ENCODE measurements around the gene SLC25A51.
"Not testable (repeated sequence)": the region's sequence is repeated elsewhere in the genome, so short reads cannot be mapped to it uniquely, and the experiment has no call there.

The SLC25A51 gene

DNA sequence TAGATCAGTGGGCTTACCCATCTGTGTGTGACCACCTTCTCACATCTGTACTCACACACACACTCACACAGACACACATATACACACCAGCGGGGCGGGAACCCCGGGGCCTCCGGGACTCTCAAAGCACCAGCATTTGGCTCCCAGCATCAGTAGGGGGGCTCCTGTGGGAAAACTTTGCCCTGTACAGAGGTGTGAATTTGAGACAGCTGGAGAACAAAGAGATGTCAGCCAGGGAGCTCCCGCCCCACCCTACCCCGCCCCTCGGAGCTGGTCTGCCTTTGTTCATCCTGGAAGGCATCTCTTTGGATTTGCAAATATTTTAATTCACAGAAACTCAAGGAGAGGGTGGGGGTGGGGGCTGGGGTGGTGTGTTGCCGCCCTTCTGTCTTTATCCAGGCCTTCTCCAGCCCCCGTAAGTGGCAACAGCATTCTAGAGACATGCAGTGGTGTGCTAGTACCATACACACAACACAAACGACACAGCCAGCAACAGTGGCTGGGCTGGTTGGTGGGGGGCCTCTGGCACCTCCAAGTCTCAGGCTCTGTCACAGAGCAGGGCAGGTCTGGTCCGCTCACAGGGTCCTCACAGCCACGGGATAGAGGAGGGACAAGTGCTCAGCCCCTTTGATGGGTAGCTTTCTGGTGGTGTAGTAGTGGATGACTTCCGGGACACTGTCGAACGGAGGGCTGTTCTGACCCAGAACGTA lies 15.5 kb upstream of the SLC25A51 start:
- no peak for DNase-seq

DNA sequence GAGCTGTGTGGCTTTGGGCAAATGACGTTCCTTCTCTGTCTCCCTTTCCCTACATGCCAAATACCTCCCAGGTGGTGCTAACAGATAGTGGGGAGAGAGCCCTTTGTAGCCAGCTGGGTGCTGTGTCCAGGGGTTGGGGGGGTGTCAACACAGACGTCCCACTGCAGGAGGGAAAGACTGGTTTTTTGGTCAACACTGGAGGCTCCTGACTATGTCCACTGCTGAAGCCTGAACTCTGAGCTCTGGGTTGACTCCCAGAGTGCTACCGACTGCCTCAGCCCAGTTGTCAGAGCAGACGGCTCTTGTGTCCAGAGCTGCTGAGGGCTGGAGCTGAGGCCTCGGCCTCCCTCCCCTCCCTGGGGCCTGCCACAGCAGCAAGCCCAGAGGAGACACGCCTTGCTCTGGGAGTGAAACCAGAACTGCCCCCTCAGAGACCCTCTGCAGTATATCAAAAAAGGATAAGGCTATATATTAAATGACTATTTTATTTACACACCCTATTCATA lies 14.8 kb upstream of the SLC25A51 start:
- DNase-seq: no peak

DNA sequence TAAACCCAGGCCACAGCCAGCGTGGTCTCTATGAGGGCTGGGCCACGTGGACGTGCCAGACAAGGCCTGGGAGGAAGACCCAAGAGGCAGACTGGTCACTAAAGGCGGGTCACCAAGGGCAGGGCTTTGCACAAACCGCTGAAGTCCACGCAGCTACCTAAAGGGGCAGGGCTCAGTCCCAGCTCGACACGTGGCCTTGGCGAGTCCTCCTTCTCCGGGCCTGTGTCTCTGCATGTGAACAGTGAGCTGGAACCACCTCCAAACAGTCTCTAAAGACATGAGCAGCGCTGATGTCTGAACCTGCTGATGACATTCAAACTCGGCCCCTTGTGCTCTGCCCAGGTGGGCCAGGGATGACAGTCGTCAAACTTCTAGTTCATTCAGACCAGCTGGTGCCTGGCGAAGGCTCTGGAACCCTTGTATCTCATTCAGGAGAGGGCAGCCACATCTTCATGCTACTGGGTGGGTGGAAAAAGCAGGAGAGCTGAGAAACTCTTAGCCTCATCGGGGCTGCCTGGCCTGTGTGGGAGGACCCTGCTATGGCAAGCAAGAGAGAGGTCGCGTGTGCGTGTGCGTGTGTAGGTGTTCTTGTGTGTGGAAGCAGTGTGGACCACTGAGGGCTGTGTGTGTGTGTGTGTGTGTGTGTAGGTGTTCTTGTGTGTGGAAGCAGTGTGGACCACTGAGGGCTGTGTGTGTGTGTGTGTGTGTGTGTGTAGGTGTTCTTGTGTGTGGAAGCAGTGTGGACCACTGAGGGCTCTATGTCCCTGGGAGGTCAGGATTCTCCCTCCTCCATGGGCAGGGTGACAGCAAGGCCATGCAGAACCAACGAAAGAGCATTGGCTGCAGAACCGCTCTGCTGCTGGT lies 14.1 kb upstream of the SLC25A51 start:
- no peak for DNase-seq

DNA sequence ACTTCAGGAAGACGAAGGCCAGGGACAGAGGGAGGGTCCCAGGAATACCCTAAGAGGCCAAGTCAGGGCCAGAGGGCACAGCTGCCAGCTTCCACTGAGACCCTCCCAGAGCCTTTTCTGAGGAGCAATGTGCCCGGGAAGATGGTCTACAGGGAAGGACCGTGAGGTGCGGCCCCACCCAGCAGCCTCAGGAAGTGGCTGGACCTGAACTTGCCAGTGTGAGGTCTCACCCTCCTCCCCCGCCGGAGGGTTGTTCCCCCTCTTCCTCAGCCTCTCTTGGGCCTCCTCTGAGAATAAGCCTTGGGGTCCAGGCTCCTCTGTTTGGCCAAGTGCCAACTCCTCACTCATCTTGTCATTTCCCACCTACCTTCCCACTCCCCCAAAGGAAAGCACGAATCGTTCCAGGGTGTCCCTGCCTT lies 13.4 kb upstream of the SLC25A51 start:
- no peak for DNase-seq

DNA sequence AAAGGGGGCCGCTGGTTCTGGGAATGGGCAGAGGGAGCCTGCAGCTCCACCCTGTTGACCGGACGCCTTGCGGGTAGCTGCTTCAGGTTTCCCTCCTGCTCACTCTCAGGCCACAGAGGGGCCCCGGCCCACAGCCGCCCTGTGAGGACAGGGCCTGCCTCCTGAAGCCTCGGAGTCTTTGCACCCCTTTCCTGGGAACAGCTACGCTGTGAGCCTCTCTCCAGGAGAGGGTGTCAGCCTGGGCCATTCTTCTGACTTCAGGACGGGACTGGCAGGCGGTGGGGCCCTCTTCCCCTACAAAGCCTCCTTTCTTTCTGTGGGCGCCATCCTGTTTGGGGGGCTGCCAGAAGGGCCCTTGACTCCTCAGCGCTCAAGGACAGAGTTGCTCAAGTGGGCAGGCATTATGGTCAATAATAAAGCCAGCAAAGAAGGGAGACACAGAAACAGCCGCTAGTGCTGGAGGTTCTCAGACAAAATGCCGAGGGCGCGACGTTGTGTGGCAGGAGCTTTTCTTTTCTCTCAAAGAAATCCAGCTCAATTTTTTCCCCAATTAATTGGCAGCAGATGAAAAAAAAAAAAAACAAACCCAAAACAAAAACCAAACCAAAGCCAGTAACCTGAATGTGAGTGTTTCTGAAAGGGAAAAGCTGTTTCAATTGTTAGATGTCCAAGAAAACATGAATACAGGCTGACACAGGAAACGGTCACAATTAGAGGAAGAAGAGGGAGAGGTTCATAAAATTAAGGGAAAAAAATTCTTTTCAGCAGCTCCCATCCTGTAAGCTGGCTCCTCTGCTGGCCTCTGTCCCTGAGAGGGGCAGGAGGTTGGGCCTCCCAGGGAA lies 12.8 kb upstream of the SLC25A51 start:
- no peak for DNase-seq

DNA sequence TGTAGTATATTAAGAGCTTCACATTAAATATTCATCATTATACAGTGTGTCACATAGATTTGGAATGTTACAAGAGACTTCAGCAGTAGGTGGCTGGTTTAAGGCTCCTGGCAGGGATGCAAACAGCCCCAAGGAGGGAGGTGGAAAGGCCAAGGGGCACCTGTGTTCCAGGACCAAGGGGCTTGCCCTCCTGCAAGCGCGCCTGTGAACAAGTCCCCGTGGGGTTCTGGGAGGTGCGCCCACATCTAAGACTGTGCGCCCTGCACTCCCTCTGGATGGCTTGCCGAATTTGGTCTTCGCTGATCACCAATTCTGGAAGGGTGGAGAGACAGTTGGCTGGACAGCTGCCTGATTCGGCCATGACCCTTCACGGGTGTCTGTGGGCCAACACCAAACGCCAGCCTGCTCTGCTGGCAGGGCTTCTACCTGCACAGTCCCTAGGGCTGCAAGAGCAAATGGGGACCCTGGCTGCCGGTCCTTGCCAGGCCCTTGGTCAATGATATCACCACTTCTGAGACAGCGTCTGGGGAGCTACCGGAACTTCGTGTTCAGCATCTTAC lies 12.1 kb upstream of the SLC25A51 start:
- no peak for DNase-seq

DNA sequence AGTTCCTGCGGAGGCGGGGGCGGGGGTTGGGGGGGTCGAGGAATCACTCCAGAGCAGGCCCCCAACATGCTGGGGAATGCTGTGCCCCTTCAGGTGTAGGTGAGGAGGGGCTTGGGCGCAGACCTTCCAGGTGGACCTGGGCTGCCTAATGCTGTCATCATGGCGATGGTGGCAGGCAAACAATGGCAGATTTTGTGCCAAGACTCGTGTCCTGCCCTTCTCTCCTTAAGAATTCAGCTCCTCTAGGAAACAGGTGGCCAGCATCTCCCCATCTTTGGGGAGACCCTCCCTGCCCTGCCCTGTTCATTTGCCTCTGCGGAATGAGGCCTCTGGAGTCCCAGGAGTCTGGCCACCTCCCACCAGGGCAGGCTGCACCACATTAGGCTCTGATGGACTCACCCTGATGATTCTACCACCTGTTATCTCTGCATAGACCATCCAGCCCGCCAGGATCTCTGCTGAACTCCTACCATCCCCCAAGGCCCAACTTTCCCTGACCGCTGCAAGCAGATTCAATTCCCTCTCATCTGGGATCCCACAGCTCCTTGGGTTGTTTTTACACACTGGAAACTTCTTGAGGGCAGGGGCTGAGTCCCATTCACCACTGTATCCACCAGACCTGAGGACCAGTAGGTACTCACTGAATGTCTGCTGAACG lies 10.9 kb upstream of the SLC25A51 start:
- no peak for DNase-seq

DNA sequence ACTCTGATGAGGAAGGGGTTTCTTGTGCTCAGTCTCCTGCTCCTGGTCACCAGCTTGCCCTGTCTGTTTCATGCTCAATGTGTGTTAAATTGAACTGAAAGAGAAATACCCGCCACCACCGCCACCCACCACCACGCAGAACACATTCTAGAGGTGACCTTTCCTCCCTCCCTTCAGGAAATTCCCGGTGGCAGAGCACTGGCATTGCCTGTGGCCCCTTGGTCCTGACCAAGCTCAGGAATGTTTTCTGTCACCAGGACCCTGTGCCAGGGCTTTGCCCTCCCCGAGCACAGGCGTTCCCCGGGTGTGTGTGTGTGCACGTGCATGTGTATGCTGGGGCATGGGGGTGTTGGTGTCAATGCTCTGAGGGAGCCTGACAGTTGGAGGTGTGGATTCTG lies 10.2 kb upstream of the SLC25A51 start:
- no peak for DNase-seq

DNA sequence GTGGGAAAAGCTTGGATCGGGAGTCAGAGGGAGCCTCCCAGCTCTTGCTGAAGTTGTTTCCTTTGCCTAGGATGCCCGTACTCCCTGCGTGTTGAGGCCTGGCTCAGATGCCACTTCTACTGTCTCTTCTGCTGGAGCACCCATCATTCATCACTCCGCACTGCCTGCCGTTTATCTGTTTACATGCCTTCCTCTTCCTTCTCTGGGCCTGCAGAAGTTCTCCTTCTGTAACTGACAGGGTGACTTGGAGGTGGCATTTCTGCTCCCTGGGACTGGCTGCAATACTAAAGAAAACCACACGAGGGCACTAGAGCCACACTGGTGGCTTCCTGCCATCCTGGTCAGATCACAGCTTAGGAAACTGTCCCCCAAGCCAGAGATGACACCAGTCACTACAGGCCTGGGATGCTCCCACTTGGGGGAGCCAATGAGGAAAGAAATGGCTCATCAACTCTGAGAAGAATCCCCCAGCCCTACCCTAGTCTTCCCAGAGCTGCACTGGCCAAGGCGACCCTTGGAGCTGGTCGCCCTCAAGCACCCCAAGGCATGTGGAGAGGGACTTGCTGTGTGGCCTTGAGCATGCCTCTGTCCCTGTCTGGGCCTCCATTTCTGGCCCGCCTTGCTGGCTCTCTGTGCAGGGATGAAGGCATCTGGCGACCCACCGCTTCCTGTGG lies 9.7 kb upstream of the SLC25A51 start:
- peak; percentile 83 for DNase-seq

DNA sequence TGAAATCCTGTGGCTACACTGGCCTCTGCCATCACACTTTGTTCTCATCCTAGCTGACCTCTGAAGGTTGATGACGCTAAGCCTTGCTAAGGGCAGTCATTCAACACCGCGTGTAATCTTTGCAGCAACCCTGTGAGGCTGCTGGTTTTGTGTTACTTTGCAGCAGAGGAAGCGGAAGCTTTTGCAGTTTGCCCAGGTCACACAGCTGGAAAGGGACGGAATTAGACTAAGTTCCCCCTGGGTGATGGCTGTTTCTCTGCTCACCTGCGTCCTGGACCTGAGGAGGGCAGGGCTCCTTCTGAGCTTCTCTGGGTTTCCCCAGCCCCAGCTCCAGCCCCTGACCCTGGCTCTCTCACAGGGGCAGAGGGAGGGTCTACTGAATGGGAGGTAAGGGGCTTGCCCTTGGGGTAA lies 7.3 kb upstream of the SLC25A51 start:
- no peak for DNase-seq

DNA sequence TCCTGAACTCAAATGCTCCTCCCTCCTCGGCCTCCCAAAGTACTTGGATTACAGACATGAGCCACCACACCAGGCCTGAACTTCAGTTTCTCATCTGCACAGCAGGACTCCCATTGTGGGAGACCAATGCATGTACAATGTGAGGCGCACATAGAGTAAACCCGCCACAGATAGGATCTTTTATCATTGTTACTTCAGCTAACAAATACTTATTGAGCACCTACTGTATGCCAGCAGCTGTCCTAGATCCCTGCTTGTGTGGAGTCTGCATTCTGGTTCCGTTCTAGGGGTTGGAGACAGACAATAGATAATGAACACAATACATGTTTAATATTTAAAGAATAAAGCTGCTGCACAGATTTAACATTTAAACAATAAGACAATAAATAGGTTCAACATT lies 6.3 kb upstream of the SLC25A51 start:
- no peak for DNase-seq

DNA sequence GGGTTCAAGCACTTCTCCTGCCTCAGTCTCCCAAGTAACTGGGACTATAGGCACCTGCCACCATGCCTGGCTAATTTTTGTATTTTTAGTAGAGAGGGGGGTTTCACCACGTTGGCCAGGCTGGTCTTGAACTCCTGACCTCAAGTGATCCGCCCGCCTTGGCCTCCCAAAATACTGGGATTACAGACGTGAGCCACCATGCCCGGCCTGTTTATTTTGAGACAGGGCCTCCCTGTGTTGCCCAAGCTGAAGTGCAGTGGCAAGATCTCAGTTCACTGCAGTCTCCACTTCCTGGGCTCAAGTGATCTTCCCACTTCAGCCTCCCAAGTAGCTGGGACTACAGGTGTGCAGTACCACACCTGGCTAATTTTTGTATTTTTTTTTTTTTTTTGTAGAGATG lies 5.9 kb upstream of the SLC25A51 start:
- DNase-seq: not testable (repeated sequence)

DNA sequence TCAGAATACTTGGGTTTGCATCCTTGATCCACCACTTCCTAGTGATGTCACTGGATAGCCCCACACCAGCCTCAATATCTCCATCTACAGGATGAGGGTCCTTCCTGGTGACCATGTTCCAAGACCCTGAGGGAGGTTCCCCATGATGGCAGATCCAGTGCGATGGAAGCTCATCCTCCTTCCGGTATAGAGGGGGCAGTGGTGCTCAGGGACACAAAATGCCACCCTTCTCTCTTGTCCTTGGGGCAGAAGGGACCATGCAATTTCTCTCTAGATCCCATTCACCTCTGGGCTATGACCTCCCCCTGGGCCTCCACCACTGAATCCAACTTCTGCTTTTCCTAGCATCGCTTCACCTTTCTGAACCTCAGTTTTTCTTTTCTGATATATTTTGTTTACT lies 5.4 kb upstream of the SLC25A51 start:
- DNase-seq: no peak

DNA sequence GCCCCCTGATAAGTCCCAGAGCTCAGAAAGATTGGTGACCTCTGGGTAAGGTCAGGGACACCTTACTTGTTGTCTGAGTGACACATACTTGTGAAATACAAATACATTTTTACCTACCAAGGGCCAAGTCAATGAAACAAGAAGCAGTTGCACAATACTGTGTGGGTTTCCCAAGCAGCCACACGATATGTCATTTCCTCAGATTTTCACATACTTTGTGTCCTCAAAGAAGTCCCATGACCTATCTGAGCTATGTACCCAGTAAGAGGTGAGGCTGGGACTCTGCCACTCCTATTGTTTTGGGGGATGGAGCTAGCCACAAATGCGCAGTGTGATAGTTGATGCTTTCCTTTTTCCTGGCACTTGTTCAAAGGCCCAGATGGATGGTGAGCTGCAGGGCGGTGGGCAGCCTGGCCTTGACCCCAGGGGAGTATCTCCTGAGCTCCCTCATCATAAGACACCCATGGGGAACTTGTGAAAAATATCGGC lies 4.8 kb upstream of the SLC25A51 start:
- no peak for DNase-seq

DNA sequence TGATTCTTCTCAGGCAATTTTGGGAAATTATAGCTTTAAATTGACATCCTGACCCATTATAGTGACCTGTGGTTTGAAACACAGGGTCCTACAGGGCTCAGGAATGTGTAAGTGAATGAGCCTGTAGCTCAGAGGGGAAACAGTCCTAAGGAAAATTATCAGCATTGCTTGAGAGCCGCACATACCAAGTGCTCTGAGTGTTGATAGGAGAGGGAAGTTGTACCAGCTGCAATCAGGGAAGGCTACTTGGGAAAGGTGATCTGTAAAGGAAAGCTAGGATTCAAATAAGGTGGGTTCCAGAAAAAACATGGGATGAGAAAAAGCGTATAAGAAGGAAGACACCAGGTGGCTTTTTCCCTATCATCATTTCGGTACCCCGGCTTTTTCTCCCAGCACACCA lies 4.4 kb upstream of the SLC25A51 start:
- no peak for DNase-seq

DNA sequence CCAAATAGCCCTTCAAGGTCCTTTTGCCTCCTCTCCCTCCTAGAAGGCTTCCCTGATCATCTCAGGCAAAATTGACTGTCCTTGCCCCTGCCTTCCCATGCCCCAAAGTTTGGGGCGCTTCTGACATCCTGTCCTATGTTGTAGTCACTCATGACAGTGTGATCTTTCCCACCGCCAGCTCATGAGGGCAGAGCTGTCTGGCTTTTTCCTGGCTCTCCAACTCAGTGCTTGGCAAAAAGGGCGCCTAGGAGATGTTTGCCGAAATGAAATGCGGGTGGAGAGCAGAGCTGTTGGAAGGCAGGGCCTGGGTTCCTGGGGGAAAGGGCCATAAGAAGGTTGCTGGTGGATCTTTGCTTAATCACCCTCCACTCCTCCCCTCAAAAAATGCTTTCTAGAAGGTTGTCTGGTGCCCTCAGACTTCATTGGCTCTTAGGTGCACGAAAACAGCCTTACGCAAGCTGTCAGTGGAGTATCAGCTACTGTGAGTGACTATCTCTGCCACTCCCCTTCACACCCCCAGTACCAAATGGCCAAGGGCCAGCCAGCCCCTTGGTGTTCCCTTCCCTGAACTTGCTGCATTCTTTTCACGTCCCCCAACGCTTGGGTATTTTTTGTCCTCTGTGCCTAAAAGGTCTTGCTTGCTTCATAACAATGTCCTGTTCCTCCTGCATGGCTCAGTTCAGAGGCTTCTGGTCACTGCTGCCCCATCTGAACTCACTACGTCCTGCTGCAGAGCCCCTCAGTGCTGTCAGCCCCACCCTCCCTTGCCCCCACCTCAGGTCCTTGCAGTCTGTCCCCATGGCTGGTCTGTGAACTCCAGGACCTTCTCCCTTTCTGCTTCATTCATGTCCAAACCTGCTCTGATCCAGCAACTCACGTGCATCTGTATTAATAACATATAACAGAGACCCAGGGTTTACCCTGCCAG lies 2.6 kb upstream of the SLC25A51 start:
- no peak for DNase-seq

DNA sequence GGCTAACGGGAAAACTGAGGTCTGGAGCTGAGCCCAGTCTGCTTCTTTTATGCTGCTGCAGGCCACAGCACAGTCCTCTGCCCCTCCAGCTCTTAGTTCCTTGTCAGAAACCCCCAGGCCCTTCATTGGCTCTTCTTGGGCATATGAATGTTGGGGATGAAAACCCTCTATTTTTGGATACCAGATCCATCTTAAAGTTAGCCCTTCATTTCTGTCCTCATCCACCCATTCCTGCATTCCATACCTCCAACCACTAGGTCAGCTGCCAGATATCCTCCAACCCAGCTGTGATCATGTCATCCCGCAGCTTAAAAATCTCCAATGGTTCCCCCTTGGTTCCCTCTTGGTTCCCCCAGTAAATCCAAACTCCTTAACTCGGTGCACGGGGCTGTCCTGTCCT lies 1.8 kb upstream of the SLC25A51 start:
- DNase-seq: no peak

DNA sequence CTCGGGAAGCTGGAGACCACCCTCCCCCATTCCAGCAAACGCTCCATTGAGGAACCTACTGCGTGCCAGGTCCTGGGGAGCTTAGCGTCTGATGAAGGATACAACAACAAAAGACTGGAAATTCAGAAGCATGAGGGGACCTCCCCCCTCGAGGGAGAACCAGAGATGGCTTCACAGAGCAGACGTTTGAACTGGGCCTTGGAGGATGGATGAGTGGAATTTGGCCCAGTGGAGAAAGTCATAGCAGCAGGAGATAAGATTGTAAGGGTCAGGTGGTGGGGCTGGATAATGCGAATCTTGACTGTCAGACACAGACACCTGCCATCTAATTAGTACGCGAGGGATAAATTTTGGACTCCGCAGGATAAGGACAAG lies 1.2 kb upstream of the SLC25A51 start:
- no peak for DNase-seq

DNA sequence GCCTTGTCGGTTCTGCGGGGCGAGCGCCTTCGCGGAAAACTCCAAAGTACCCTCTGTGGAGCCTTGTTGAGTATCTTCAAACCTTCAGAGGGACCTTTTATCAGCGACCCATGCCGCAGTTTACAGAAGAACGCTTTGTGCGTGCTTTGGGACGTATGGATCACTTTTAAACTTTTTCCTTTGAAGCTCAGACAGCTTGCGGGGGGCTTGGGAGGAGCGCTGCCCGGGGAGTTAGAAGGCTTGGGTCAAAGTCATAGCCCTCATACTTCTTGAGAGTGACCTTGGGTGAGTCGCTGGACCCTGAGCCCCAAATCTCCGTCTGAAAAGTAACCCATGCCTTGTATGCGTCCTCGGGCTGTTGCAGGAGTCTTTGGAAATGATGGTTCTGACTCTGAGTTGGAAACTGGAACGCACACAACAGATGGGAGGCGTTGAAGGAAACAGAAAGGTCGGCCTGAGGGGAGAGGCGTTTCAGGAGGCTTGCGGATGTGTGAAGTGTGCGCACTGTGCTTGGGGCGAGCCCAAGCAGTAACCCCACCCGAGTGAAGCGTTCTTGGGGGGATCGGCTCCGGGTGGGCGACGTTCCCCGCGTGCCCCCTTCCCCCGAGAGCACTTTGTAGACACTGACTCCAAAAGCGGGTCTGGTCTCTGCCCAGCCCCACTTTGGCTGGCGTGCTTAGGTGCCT lies 661 bp upstream of the SLC25A51 start:
- DNase-seq: no peak
